Breast epithelium (tissue), 3 donors: ENCODE measurements around the gene ACAT2.

Experiments
- POLR2A ChIP-seq: fragments of 450-650 bp; IDR thresholded peaks from one replicate; pipeline ENCODE4 v1.6.1; 2016; ENCODE audit warnings: antibody characterized with exemption, mild to moderate bottlenecking, moderate library complexity
- POLR2AphosphoS5 ChIP-seq, 3 donors: sonication (generic); formaldehyde crosslinking; IDR thresholded peaks; one replicate each; pipeline ENCODE4 v1.6.1; 2017; ENCODE audit warnings: antibody characterized with exemption in 3 of 3
- TF ChIP-seq, protein P1 (sequence below), 3 donors: fragments of 450-650 bp; IDR thresholded peaks; one replicate each; pipeline ENCODE4 v1.5.1; 2016 to 2017; ENCODE audit warnings: antibody characterized with exemption in 3 of 3, mild to moderate bottlenecking in 3 of 3, moderate library complexity in 3 of 3

- TF ChIP-seq POLR2A, result no peak
- no peak for TF ChIP-seq POLR2AphosphoS5 (IDR thresholded peaks at IDR 0.05)
- TF ChIP-seq, protein P1, sequence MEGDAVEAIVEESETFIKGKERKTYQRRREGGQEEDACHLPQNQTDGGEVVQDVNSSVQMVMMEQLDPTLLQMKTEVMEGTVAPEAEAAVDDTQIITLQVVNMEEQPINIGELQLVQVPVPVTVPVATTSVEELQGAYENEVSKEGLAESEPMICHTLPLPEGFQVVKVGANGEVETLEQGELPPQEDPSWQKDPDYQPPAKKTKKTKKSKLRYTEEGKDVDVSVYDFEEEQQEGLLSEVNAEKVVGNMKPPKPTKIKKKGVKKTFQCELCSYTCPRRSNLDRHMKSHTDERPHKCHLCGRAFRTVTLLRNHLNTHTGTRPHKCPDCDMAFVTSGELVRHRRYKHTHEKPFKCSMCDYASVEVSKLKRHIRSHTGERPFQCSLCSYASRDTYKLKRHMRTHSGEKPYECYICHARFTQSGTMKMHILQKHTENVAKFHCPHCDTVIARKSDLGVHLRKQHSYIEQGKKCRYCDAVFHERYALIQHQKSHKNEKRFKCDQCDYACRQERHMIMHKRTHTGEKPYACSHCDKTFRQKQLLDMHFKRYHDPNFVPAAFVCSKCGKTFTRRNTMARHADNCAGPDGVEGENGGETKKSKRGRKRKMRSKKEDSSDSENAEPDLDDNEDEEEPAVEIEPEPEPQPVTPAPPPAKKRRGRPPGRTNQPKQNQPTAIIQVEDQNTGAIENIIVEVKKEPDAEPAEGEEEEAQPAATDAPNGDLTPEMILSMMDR (IDR thresholded peaks at IDR 0.05), result no peak
Observed at GRCh38 chr6:159723259-159723658, 38.6 kb upstream of the ACAT2 start.
